Upper lobe of left lung (tissue), 6 donors: ENCODE results near the gene SIDT1. TPM values are rescaled to one million over a fixed set of nuclear protein-coding genes. Genes with fewer than 3 reads are reported as not detected.

Experiments used
- ATAC-seq, 2 donors: fragments of 200-7000 bp; cut with Tn5 transposase; one replicate each; pipeline ENCODE4 v1.9.1; 2022; ENCODE audit warnings: mild to moderate bottlenecking in 2 of 2, moderate library complexity in 2 of 2; ENCODE audit not compliant: low FRiP score in 2 of 2
- DNase-seq, 2 donors: peaks; one replicate each; pipeline ENCODE4 v3.0.0-alpha.2; 2019 to 2020
- H3K27ac ChIP-seq, 4 donors: fragments of 200-600 bp; sonication (generic); one replicate each; pipeline ENCODE4 v1.5.1; 2016 to 2019
- H3K27me3 ChIP-seq, 4 donors: fragments of 200-600 bp; sonication (generic); one replicate each; pipeline ENCODE4 v1.5.1; 2017 to 2019
- H3K36me3 ChIP-seq, 4 donors: fragments of 200-600 bp; sonication (generic); one replicate each; pipeline ENCODE4 v1.5.1; 2016 to 2019
- H3K4me1 ChIP-seq, 4 donors: fragments of 200-600 bp; sonication (generic); one replicate each; pipeline ENCODE4 v1.5.1; 2018 to 2019
- H3K4me3 ChIP-seq, 4 donors: fragments of 200-600 bp; sonication (generic); one replicate each; pipeline ENCODE4 v1.5.1; 2017 to 2019; ENCODE audit warnings: mild to moderate bottlenecking in 2 of 4, moderate library complexity in 1 of 4
- H3K9me3 ChIP-seq, 4 donors: fragments of 200-600 bp; sonication (generic); one replicate each; pipeline ENCODE4 v1.5.1; 2018 to 2019
- EP300 ChIP-seq, 4 donors: sonication (generic); formaldehyde crosslinking; IDR thresholded peaks; one replicate each; pipeline ENCODE4 v1.5.1; 2017; ENCODE audit warnings: antibody characterized with exemption in 4 of 4, control low read depth in 2 of 4
- POLR2A ChIP-seq, 4 donors: fragments of 450-650 bp; IDR thresholded peaks; one replicate each; pipeline ENCODE4 v1.5.1; 2016 to 2017; ENCODE audit warnings: antibody characterized with exemption in 4 of 4, mild to moderate bottlenecking in 2 of 4
- POLR2AphosphoS5 ChIP-seq, 2 donors: sonication (generic); formaldehyde crosslinking; IDR thresholded peaks; one replicate each; pipeline ENCODE4 v1.5.1; 2017; ENCODE audit warnings: antibody characterized with exemption in 2 of 2
- WGBS, 2 donors: methylation state at CpG; one replicate each; pipeline ENCODE4 v1.1.5; 2017 to 2018; 5-methylcytosine and 5-hydroxymethylcytosine counted together
- total RNA-seq, 6 donors: library from RNA; depleted of rRNA in 4 of 6; stranded (reverse); fragments of >200 nt in 4 of 6; gene quantifications; one replicate each; pipeline versions ENCODE4 v1.1.0 to v1.2.1, GENCODE V29; 2016 to 2021
- TF ChIP-seq, protein P1 (sequence below), 6 experiments: fragments of 450-650 bp in 4 of 6; fragments of 200-600 bp in 2 of 6; sonication (generic) in 2 of 6; IDR thresholded peaks; one replicate each; pipeline ENCODE4 v1.5.1; 2016 to 2019; ENCODE audit warnings: antibody characterized with exemption in 6 of 6
- donor health status: DM: no; HTN: no; CAD: no; lungs with moderate emphysema.
- donor health status: DM: no; HTN: yes; CAD: no; lungs with severe emphysema.

SIDT1 gene
- 10 to 100 TPM in 3 of 6 donors, 1 to 10 TPM in 3; 2.6 to 37.5 (median 9.5) TPM for total RNA-seq

DNA sequence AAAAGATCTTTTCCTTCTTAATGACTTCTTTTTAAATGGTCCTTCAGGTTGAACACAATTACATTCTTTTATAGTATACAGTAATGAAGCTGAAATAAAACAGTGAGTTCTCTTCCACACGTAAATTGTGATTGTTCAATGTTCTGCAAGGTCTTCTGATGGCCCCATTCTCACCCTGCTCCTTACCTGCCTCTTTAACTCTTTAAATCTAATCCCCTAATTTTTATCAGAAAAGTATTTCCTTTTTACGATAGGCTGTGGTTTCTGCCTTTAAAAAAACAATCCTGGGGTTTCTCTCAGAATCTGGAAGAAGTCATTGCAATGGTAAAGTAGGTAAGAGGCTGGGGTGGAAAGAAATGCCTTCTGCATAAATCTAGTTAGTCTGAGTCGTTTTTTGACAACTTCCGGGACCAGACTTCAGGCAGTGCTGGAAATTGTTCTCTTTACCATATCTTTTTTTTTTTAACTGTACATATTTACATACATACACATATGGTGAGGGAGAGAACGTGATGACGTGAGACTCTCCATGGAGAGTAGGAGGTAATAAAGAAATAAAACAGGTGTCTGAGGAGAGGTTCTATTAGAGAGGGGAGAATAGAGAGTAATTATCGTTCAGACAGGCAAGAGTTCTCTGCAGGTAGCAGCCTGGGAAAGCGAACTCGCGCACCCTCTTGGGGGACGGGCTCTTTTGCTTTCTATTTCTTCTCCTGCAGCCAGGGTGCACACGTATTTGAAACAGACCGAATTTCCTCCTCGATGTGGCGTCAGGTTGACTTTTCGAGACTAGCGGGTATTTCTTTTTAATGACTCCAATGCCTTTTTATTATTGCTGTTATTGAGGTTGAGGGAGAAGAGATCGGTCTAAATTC, at the start of gene SIDT1:
TSS of gene SIDT1 (plus strand) at position 730 of the 872 bp plus-strand sequence. CDS start 467 bp downstream, outside the sequence.
- no peaks in the 10 kb centered on the region for H3K9me3 ChIP-seq
- peak in 1 of 2 donors; percentile 76 for DNase-seq
- no peaks in the 10 kb centered on the region for H3K36me3 ChIP-seq
- peak; percentile 63 to 67 for ATAC-seq
- 4 to 5% methylated on average over 18 of the region's 18 CpGs for WGBS, 2 donors
- TF ChIP-seq EP300 (IDR thresholded peaks at IDR 0.05), result no peak
- TF ChIP-seq, protein P1, sequence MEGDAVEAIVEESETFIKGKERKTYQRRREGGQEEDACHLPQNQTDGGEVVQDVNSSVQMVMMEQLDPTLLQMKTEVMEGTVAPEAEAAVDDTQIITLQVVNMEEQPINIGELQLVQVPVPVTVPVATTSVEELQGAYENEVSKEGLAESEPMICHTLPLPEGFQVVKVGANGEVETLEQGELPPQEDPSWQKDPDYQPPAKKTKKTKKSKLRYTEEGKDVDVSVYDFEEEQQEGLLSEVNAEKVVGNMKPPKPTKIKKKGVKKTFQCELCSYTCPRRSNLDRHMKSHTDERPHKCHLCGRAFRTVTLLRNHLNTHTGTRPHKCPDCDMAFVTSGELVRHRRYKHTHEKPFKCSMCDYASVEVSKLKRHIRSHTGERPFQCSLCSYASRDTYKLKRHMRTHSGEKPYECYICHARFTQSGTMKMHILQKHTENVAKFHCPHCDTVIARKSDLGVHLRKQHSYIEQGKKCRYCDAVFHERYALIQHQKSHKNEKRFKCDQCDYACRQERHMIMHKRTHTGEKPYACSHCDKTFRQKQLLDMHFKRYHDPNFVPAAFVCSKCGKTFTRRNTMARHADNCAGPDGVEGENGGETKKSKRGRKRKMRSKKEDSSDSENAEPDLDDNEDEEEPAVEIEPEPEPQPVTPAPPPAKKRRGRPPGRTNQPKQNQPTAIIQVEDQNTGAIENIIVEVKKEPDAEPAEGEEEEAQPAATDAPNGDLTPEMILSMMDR (IDR thresholded peaks at IDR 0.05), result no peak
- TF ChIP-seq POLR2AphosphoS5 (IDR thresholded peaks at IDR 0.05), result peak in 1 of 2 donors; percentile 44
- peak in 1 of 4 donors; percentile 50 for TF ChIP-seq POLR2A (IDR thresholded peaks at IDR 0.05)
- peak within 1 kb of the TSS; percentile 65 to 78 (median 67) for H3K4me3 ChIP-seq
- H3K27ac ChIP-seq, result peak within 1 kb of the TSS; percentile 61 to 85 (median 82)
- H3K4me1 ChIP-seq, result peaks cover 7 to 21% (median 16%) of the 10 kb centered on the region in 4 donors
- H3K27me3 ChIP-seq, result no peaks in the 10 kb centered on the region

DNA sequence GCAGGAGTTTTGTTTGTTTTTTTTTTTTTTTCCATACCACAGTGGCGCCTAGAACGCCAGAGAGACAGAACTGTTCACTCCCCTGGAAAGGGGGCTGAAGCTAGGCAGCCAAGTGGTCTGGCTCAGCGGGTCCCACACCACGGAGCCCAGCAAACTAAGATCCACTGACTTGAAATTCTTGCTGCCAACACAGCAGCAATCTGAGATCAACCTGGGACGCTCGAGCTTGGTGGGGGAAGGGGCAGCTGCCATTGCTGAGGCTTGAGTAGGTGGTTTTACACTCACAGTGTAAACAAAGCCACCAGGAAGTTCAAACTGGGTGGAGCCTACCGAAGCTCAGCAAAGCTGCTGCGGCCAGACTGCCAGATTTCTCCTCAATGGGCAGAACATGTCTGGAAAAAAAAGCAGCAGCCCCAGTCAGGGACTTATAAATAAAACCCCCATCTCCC, 47.2 kb upstream of the SIDT1 start:
- 67 to 73% methylated on average over 4 to 8 of the region's 8 CpGs for WGBS, 2 donors
- no peak for ATAC-seq
- TF ChIP-seq EP300 (IDR thresholded peaks at IDR 0.05), result peak in 1 of 4 donors; percentile 24
- TF ChIP-seq, protein P1 (IDR thresholded peaks at IDR 0.05), result no peak
- Histone ChIP-seq H3K4me3 (no peak overlapping the region), H3K27me3 (no peaks in the 10 kb centered on the region), H3K9me3 (no peaks in the 10 kb centered on the region), H3K36me3 (peaks cover 0 to 13% (median 2%) of the 10 kb centered on the region in 4 donors), H3K27ac (no peak overlapping the region), H3K4me1 (peaks cover 0 to 2% (median 0%) of the 10 kb centered on the region in 4 donors)
- DNase-seq, result peak in 1 of 2 donors; percentile 80

DNA sequence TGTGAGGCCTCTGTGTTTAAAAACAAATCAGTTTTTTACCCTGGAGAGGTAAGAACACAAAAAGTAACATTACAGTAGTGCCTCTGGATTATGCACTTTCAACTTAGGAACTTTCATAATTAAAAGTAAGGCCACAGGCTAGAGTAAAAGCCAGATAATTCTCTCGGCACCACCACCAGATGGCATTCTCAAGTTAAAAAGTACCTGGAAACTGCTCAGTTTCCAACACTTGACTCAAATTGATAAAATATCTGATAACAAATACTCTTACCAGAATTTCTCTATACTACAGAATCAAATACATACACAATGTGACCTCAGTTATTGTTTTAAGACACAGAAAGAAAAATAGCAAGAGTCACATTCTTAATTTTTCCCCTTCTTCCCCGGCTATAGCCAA, 37.3 kb upstream of the SIDT1 start:
- WGBS, 2 donors, result 63% methylated on average over 2 of the region's 2 CpGs
- ATAC-seq, result peak in 1 of 2 donors; percentile 46
- no peaks in the 10 kb centered on the region for H3K9me3 ChIP-seq

DNA sequence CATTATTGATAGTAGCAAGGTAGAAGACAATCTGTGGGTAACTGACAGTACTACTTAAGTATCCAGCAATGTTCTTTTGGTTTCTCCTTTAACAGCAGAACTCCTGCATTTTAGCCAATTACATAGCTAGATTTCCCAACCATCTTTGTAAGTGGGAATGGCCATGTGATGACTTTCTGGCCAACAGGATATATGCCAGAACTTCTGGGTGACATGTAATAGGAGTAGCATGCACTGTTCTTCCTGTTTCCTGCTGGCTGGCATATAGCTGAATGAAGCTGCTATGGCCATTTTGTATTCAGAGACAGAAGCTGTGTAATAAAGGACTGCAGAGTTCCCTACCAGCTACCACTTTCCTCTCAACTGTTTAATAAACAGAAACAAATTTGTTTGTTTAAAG, 35.4 kb upstream of the SIDT1 start:
- no peaks in the 10 kb centered on the region for H3K9me3 ChIP-seq
- no peak overlapping the region for H3K4me3 ChIP-seq
- DNase-seq, result no peak
- H3K4me1 ChIP-seq, result no peaks in the 10 kb centered on the region
- TF ChIP-seq POLR2A (IDR thresholded peaks at IDR 0.05), result no peak
- TF ChIP-seq EP300 (IDR thresholded peaks at IDR 0.05), result no peak
- no peak for TF ChIP-seq POLR2AphosphoS5 (IDR thresholded peaks at IDR 0.05)
- TF ChIP-seq, protein P1 (IDR thresholded peaks at IDR 0.05), result no peak
- H3K27ac ChIP-seq, result no peak overlapping the region
- H3K36me3 ChIP-seq, result peaks cover 0 to 45% (median 11%) of the 10 kb centered on the region in 4 donors
- no peak for ATAC-seq
- H3K27me3 ChIP-seq, result no peaks in the 10 kb centered on the region

More for the DNA sequence above, 37.3 kb upstream of the SIDT1 start:
- Histone ChIP-seq H3K4me1 (no peaks in the 10 kb centered on the region), H3K27me3 (no peaks in the 10 kb centered on the region), H3K27ac (no peak overlapping the region), H3K36me3 (peaks cover 0 to 46% (median 11%) of the 10 kb centered on the region in 4 donors), H3K4me3 (no peak overlapping the region)
- TF ChIP-seq EP300 (IDR thresholded peaks at IDR 0.05) (no peak), POLR2AphosphoS5 (IDR thresholded peaks at IDR 0.05) (no peak), POLR2A (IDR thresholded peaks at IDR 0.05) (no peak)
- TF ChIP-seq, protein P1 (IDR thresholded peaks at IDR 0.05), result peak in 4 of 6 experiments; percentile 22 to 38 (median 34)
- DNase-seq, result no peak
